ENCODE measurements around the gene MAB21L3. TPM values are rescaled to one million over a fixed set of nuclear protein-coding genes. Genes with fewer than 3 reads are reported as not detected.

Gene MAB21L3
- total RNA-seq, 2 experiments from 2014 or later: not detected

DNA sequence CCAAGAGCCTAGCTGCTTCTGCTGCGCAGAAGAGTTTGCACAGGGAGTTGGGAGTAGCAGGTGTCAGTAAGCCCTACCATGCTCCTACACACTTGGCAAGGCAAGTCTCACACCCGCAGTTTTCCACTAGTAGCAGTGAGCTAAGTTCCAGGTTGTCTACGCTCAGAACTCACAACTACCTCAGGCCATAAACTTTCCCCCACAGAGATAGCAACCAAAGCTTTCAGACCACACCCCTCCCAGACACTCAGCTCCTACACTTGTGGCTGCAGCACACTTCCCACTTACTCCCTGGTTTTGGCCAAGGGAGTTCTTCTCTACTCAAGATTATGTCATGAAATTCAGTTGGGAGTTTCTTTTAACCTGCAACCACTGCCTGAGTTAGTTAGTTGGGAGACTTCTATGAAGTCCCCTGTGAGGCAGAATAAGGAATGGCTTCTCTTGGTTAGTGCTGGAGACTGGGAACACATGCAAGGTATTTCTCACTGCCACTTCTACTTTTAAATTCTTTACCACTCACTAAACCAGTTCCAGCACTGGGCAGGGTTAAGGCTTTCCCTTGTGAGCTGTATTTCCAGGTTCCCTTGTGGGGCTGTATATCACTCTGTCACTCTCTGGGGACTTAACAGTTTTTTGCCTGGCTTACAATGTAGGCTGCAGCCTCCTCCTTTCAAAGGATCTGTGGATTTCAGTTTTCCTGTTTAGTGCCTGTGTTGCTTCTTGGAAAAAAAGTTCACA, 18.3 kb upstream of the MAB21L3 start:
- Histone ChIP-seq H3K4me1 (ENCODE audit: insufficient read depth, low read length) (no peaks in the 10 kb centered on the region), H3K27ac (ENCODE audit: low read depth in 1 of 2, low read length in 2 of 2) (no peak overlapping the region), H3K27me3 (ENCODE audit: control insufficient read depth in 1 of 2, insufficient read depth in 2 of 2, low read length in 2 of 2) (peaks cover 3 to 13% of the 10 kb centered on the region in 2 experiments), H3K36me3 (ENCODE audit: insufficient read depth, low read length) (no peaks in the 10 kb centered on the region), H3K4me3 (ENCODE audit: low read length) (no peak overlapping the region), H3K9me3 (ENCODE audit: control insufficient read depth in 1 of 2, insufficient read depth in 1 of 2, low read length in 2 of 2) (peaks cover 9 to 47% of the 10 kb centered on the region in 2 experiments)
- Mint-ChIP-seq H3K27me3 (peaks cover 61% of the 10 kb centered on the region), H3K36me3 (ENCODE audit: low read depth) (peaks cover 9% of the 10 kb centered on the region), H3K27ac (no peak overlapping the region), H3K9me3 (peaks cover 22% of the 10 kb centered on the region), H3K4me1 (ENCODE audit: low read depth) (no peaks in the 10 kb centered on the region), H3K4me3 (no peak overlapping the region)
- ChIA-PET POLR2A (no interaction called here), CTCF (no interaction called here)
- no peak for ATAC-seq (ENCODE audit: poor library complexity)
- DNase-seq: no peak
- TF ChIP-seq CTCF (IDR thresholded peaks at IDR 0.05): no peak
- intact Hi-C loops (cut with DNase I, micrococcal nuclease): no loop called here

DNA sequence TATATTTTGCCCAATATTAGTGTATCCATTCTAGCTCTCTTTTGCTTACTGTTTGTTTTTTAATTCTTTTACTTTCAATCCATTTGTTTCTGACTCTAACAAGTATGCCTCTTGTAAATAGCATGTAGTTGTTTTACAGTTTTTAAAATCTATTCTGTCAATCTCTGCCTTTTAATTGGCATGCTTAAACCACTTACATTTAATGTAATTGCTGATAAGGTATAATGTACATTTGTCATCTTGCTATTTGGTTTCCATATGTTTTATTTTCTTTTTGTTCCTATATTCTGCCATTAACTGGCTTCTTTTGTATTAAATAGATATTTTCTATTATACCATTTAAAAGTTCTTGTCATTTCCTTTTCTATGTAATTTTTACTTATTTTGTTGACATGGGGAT, 16.2 kb upstream of the MAB21L3 start:
- ATAC-seq (ENCODE audit: poor library complexity) (no peak), DNase-seq (no peak)
- Mint-ChIP-seq H3K27me3 (peaks cover 47% of the 10 kb centered on the region), H3K4me3 (no peak overlapping the region), H3K27ac (no peak overlapping the region), H3K9me3 (peaks cover 12% of the 10 kb centered on the region), H3K4me1 (ENCODE audit: low read depth) (no peaks in the 10 kb centered on the region), H3K36me3 (ENCODE audit: low read depth) (peaks cover 9% of the 10 kb centered on the region)
- ChIA-PET POLR2A (no interaction called here), CTCF (no interaction called here)
- intact Hi-C loops (cut with DNase I, micrococcal nuclease): no loop called here
- Histone ChIP-seq H3K4me1 (ENCODE audit: insufficient read depth, low read length) (no peaks in the 10 kb centered on the region), H3K9me3 (ENCODE audit: control insufficient read depth in 1 of 2, insufficient read depth in 1 of 2, low read length in 2 of 2) (peaks cover 9 to 32% of the 10 kb centered on the region in 2 experiments), H3K27me3 (ENCODE audit: control insufficient read depth in 1 of 2, insufficient read depth in 2 of 2, low read length in 2 of 2) (peaks cover 3 to 15% of the 10 kb centered on the region in 2 experiments), H3K27ac (ENCODE audit: low read depth in 1 of 2, low read length in 2 of 2) (no peak overlapping the region), H3K4me3 (ENCODE audit: low read length) (no peak overlapping the region), H3K36me3 (ENCODE audit: insufficient read depth, low read length) (no peaks in the 10 kb centered on the region)
- no peak for TF ChIP-seq CTCF (IDR thresholded peaks at IDR 0.05)

DNA sequence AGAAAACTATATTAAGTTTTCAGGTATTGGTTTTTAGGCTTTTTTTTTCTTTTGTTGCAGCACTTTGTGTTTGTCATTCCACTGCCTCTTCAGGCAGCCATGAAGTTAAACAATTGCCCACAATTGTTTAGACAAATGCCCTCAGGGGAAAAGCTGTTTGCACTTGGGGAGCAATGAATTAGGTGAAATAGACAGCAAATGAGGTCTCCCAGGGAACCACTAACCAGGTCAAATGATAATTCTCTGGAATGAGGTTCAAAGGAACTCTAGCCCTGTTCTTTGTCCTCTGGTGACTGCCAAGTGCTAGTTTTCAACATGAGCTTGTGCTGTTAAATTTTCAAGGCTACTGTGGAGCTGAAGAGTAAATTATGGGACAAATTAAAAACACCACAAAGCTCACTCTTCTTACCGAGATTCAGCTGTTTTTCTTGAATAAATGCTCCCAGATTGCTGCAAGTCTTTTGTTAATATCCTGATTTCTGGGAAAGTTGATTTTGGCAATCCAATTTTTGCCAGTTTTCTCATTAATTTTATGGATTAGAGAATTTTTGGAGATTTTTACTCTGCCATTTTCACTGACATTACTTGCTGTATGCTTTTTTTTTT, 15.1 kb upstream of the MAB21L3 start:
- H3K4me1 Mint-ChIP-seq (ENCODE audit: low read depth): no peaks in the 10 kb centered on the region
- Histone ChIP-seq H3K27ac (ENCODE audit: low read depth in 1 of 2, low read length in 2 of 2) (no peak overlapping the region), H3K27me3 (ENCODE audit: control insufficient read depth in 1 of 2, insufficient read depth in 2 of 2, low read length in 2 of 2) (peaks cover 3 to 15% of the 10 kb centered on the region in 2 experiments), H3K4me3 (ENCODE audit: low read length) (no peak overlapping the region), H3K4me1 (ENCODE audit: insufficient read depth, low read length) (no peaks in the 10 kb centered on the region), H3K9me3 (ENCODE audit: control insufficient read depth in 1 of 2, insufficient read depth in 1 of 2, low read length in 2 of 2) (peaks cover 9 to 22% of the 10 kb centered on the region in 2 experiments), H3K36me3 (ENCODE audit: insufficient read depth, low read length) (no peaks in the 10 kb centered on the region)
- intact Hi-C loops (cut with DNase I, micrococcal nuclease): no loop called here
- CTCF ChIA-PET: no interaction called here
- peaks cover 44% of the 10 kb centered on the region for H3K27me3 Mint-ChIP-seq
- ATAC-seq (ENCODE audit: poor library complexity) (no peak), DNase-seq (no peak)
- no peak overlapping the region for H3K4me3 Mint-ChIP-seq
- peaks cover 4% of the 10 kb centered on the region for H3K9me3 Mint-ChIP-seq
- peaks cover 4% of the 10 kb centered on the region for H3K36me3 Mint-ChIP-seq (ENCODE audit: low read depth)
- POLR2A ChIA-PET: no interaction called here
- TF ChIP-seq CTCF (IDR thresholded peaks at IDR 0.05): no peak
- H3K27ac Mint-ChIP-seq: no peak overlapping the region

All from CD4-positive, alpha-beta T cell (primary cell).